Measurements from ENCODE around the gene PLAGL1. TPM values are rescaled to one million over a fixed set of nuclear protein-coding genes. Genes with fewer than 3 reads are reported as not detected.

PLAGL1 gene
- total RNA-seq, 1 experiment from 2014 or later = 0.05 TPM

DNA sequence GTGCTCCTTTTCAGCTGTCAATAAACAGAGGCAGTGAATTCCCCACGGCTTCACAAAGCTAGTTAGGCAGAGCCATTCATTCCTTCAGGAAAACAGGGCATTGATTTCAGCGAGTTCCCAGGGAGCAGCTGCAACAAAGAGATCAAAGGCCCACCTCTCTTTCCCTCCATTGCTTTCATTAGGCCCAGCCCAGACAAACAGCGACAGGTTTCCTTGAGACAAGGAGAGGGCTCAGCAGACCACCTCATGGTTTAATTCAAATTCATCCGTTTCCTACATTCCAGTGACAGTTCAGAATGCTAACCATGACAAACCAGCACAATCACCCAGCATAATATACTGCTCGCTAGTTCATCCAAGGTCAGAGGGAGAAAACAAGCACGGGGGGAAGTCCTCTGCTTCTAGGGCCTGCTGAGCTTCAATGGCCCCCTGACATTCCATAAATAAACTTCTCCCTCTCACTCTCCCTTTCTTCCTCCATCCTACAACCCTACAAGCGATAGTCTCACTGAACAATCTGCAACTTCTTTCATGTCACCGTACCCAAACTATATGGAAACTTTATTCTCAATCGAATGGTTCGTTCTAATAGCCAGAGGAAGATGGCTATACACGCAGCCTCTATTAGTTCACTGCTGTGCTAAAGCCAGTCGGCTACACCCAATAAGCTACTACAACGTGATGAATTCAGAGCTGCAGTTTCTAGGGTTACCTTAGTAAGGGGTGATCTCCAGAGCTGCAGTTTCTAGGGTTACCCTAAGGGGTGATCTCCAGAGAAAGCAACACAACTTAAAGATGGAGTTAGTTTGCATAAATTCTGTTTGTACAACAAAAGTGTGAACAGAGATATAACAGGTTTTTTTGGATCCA is 34.7 kb downstream of the PLAGL1 start:
- in situ Hi-C loops (cut with HindIII; ENCODE audit: low pct_unique_long_range_greater_than_20kb, low sequenced_read_pairs) = no loop called here
- DNase-seq (ENCODE audit: low read depth, low spot score) = no peak

DNA sequence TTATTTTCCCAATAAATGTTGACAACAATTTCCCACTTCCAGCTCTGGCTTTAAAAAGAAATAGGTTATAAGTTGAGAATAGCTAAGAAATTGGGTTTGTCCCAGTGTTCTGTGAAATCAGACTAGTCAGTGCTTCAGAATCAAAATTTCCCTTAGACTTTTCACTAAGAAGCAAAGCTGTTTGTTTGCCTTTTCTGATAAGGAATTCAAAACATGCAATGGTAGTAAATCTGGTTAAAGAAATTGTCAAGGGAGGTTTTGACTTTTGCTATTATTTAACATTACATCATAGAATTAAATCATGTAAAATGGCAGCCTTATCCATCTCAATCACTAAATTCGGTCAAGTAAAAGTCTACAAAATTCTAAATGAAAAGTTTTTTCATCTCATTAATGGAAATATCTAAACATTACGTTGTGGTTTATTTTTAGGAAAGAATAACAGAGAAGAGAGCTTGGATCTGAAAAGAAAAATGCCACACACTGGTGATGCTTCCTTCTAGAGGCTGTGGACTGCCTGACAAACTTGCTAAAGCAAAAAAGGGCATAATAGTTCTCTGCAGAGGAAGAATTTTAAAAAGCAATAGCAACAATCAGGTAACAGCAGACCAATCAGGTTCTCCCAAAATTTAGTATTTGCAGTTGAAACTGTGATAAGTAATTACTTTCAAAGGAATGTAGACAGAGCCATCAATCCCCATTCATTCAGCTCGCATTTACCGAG is 36.4 kb downstream of the PLAGL1 start:
- DNase-seq (ENCODE audit: low read depth, low spot score) = no peak
- in situ Hi-C loops (cut with HindIII; ENCODE audit: low pct_unique_long_range_greater_than_20kb, low sequenced_read_pairs) = no loop called here

DNA sequence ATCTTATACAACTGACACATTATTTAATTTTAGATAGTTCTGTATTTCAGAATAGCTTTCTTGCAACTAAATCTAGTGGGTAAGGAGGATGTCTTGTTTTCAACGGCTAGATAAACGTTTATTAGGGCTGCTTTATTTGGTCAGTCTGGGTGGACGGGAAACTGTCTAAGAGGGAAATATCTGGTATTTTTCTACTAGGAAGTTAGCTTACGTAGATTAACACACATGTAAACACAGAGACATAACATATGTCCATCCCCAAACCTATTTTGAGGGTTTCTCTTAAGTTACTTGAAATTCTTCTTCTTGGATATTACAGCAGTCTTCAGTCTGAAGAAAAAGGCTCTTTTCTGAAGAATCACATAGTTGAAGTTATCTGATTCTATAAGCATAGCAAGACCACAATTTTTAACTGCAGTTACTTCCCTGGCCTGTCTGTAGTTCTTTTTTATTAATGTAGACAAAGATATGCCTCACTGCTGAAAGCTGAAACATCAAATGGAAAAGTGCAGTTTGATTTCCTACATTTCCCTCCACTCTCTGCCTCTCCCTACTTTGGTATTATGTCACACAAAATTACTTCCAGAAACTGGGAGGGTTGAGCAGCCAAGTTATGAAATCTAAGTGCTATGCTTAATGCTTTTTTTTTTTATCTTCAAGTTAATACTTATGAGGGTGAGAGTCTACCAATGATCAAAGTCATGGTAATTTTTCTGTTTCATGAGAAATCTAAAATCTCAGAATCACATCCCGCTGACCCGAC is 37.4 kb downstream of the PLAGL1 start:
- in situ Hi-C loops (cut with HindIII; ENCODE audit: low pct_unique_long_range_greater_than_20kb, low sequenced_read_pairs) = no loop called here
- DNase-seq (ENCODE audit: low read depth, low spot score) = no peak

DNA sequence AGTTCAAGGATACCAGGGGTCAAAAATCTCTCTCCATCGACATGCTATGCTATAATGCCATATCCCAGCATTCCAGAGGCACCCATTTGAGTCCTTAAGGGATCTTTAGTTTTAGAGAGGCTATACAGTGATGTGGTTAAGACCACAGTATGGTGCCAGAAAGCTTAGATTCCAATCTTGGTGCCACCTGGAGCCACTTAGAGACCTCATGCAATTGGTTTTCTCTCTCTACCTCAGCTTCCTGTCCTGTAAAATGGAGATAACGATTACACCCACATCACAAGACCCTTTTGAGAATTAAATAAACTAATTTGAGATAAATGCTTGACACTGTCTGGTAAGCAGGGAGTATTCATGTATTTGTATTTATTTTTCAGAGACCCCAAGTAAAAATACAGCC is 39.0 kb downstream of the PLAGL1 start:
- DNase-seq (ENCODE audit: low read depth, low spot score) = no peak
- in situ Hi-C loops (cut with HindIII; ENCODE audit: low pct_unique_long_range_greater_than_20kb, low sequenced_read_pairs) = no loop called here

DNA sequence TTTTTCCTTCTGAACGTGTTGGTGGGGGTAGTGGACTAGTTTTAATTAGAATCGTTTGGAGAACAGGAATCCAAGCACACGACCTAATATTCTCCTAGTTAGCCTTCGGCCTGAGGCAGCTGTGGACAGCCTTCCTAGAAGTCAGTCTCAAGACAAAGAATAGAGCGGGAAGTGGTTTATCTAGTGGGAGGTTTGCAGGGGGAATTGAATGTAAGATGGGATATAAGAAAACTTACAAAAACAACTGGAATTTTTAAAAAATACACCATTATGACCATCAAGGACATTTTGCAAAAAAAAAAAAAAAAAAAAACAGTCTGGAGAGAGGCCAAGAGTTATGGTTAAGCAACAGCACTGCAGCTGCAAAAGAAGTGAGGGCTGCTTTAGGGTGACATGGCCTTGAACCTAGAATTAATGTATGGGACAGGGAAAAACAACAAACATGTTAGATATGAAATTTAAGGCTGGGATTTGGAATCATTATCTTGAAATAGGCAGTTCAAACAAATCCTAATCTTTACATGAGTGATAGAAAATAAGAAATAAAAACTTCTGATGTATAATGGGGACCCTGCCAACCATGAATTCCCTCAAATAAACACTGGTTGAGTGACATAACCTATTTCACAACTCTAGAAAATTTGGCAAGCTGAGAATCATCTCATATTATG is 40.2 kb downstream of the PLAGL1 start:
- no peak for DNase-seq (ENCODE audit: low read depth, low spot score)
- in situ Hi-C loops (cut with HindIII; ENCODE audit: low pct_unique_long_range_greater_than_20kb, low sequenced_read_pairs) = no loop called here

DNA sequence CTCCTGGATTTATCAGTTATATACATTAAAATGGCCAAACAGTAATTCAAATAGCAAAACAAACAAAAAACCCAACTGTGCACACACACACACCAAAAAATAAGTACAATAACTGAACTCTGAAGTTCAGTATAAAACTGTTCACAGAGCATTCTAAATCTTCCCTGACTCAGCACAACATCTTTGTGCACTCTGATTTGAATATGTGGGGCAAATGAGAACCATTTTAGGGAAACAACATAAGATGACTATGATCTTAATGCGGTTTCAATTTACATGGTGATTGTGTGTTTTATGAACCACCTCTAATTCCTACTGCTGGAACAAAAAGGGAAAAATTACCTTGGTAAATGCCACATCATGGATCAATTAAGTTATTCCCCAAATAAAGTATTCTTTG is 41.7 kb downstream of the PLAGL1 start:
- DNase-seq (ENCODE audit: low read depth, low spot score) = no peak
- in situ Hi-C loops (cut with HindIII; ENCODE audit: low pct_unique_long_range_greater_than_20kb, low sequenced_read_pairs) = no loop called here

DNA sequence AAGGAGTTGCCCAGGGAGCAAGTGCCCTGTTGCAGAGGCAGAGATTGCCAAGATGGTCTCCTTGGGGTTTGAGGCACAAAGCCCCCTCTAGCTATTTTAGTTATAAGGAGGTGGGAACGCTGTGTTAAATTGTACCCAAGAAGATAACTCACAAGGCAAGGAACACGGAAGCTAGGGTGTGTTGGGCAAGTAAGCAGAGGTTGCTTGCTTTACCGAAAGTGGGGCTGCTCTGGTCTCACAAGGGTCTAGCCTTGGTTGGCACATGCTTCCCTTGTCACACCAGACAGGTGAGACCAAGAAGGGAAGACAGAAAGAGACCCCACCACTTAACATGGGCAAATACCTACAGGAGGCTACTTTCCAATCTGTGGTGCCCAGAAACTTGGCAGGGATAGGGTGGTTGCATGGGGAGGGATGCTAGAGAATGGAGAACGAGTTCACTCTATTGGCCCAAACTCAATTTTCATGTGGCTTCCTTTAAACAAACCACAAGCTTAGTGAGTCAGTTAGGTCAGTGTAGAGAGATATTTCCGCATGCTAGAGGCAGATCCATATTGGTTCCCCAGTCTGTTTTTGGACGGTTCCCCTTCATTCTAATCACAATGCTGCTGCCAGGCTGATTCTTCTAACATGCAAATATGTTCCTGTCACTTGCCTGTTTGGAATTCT is 42.4 kb downstream of the PLAGL1 start:
- in situ Hi-C loops (cut with HindIII; ENCODE audit: low pct_unique_long_range_greater_than_20kb, low sequenced_read_pairs) = no loop called here
- DNase-seq (ENCODE audit: low read depth, low spot score) = no peak

DNA sequence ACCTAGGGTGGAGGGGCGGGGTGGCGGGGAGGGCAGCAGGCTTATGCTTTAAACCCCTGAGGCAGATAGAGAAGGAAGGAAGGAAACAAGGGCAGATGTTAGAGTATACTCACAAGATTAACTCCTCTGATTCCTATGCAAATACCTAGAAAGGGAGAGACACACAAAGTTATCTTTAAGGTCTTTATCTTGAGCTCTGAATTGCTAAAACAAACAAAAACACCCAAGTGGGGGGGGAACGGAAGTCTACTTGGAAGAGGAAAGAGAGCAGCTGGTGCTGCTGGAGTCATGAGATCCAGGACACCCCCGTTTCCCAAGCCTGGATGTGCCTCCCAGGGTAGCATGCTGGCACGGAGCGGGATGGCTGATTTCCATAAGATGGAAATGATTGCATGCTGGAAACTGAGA is 43.4 kb downstream of the PLAGL1 start:
- DNase-seq (ENCODE audit: low read depth, low spot score) = no peak

DNA sequence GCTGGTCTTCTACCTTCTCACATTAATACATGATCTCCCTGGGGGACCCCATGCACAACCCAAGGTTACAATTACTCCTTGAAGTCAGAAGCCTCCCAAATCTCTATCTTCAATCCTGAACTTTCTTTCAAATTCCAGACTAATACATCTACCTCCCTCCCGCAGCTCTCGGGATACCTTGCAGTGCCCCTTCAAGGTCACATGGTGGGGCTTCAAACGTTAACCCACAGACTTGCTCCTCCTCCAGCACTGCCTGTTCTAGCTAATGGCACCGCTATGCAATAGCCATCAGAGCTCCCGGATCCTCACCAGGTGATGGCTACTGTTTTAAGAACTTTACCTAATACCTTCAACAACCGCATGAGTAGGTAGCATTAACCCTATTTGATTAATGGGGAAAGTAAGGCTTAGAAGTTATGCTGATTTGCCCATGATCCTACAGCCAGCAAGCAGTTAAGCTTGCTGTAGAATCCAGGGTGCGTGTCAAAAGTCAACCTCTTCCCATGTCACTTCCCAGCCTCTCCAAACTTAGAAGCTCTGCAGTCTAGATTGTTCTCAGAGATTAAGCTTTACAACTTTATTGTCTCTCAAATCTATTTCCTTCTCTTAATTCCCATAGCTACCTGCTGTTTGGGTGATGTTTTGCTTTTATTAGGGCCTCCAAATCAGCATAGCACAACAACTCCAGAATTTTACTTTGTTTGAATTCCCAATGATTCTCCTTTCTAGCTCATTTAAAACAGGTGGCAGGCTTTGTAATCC is 44.7 kb downstream of the PLAGL1 start:
- DNase-seq (ENCODE audit: low read depth, low spot score) = no peak
- in situ Hi-C loops (cut with HindIII; ENCODE audit: low pct_unique_long_range_greater_than_20kb, low sequenced_read_pairs) = no loop called here

More for the DNA sequence above, 43.4 kb downstream of the PLAGL1 start:
- in situ Hi-C loops (cut with HindIII; ENCODE audit: low pct_unique_long_range_greater_than_20kb, low sequenced_read_pairs) = no loop called here

DNA sequence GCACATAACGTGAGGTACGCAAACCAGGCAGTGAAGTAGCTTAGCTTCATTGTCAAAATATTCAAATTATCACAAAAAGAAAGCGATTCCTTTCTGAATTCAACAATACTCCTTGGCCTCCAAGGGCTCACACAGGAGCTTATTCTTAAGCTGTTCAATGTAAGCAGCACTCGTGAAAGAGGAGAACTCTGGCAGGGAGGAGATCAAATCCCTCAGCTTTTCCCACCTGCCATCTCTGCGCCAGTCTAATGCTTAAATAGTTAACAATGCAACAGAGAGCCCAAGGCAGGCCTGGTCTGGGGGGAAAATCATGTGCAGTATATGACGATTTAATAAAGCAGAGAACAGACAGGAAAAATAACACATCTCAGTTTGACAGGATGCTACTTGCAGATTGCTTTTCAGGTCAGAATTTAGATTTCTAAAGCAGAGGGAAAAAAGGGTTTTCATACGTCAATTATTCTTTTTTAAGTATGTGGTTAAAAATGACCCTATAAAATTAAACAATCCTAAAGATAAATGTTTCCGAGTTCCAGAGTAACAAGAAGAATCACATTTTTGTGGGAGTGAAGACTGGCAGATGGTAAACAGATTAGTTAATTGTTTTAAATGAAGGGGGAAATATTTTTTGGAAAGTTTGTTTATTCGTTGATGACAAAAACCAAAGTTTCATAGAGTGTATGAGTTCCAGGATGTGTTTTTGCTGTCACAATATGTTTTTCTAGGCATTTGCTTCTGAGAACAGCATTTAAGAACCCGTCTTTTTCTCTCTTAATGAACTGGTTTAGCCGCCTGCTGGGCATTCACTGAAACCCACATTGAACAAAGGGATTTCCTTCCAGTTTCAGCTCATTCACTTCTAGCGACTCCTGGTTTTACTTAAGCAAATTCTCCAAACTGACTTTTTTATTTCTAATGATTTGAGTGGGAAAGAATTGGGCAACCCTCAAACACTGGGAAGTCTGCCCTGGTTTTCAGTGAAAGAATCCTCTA is 45.9 kb downstream of the PLAGL1 start:
- in situ Hi-C loops (cut with HindIII; ENCODE audit: low pct_unique_long_range_greater_than_20kb, low sequenced_read_pairs) = no loop called here
- DNase-seq (ENCODE audit: low read depth, low spot score) = peak; percentile 40

DNA sequence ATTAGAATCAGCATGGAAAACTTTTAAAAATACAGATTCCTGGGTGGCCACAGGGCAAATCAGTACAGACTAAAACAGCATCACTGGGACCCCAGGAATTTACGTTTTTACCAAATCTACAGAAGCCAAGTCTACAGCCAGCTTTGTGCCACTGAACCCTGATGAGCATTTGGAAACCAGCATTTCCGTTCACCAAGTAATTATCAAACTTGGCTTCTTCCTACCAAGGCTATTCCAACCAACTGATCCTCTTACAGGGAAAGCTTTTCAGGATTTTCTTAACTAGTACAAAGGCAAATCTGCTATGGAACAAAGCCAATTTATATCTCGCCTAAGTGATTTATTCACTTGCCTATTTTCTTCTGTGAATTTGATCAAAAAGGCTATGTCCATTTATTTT is 47.0 kb downstream of the PLAGL1 start:
- in situ Hi-C loops (cut with HindIII; ENCODE audit: low pct_unique_long_range_greater_than_20kb, low sequenced_read_pairs) = no loop called here
- DNase-seq (ENCODE audit: low read depth, low spot score) = no peak

DNA sequence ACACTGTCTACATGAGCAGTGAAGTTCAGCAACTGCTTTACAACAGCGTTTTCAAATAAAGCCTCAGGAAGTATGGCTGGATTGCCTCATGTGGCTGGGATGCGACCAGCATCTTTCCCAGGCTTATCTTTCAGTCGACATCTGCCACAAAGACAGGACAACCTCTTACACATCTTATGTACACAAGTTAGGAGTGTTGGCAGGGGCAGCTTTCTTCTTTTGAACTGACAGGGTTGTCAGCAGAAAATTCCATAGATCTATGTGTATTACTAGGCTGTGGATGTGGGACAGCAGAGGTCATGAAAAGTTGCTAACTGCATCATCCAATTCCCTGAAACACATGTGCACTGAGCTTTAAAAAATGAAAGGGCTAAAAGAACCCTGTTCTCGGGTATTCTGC is 48.1 kb downstream of the PLAGL1 start:
- in situ Hi-C loops (cut with HindIII; ENCODE audit: low pct_unique_long_range_greater_than_20kb, low sequenced_read_pairs) = no loop called here
- no peak for DNase-seq (ENCODE audit: low read depth, low spot score)

DNA sequence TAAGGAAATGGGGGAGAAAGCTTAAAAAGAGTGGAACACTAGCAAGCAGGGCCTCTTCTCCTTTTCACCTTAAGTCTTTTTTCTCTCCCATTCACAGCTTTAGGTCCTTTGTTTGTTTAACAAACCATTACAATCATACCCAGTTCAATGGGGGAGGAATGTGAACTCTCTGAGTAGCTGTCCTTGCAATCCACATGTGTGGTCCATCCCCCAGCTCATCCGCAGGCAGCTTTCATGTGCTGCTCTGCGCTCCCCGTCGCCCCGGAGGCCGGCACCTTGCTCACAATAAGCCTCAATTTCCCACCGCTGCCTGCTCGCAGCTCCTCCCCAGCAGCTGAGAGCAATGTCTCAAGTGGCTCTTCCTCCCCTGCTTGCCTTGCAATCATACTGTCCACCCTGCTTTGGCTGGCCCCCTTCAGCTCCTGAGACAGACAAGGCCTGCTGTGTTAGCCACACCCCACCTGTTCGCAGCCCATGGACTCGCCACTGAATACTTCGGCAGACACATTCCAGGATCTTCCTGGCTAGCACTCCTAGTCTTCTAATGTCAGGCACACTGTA is 49.1 kb downstream of the PLAGL1 start:
- in situ Hi-C loops (cut with HindIII; ENCODE audit: low pct_unique_long_range_greater_than_20kb, low sequenced_read_pairs) = no loop called here
- DNase-seq (ENCODE audit: low read depth, low spot score) = no peak

DNA sequence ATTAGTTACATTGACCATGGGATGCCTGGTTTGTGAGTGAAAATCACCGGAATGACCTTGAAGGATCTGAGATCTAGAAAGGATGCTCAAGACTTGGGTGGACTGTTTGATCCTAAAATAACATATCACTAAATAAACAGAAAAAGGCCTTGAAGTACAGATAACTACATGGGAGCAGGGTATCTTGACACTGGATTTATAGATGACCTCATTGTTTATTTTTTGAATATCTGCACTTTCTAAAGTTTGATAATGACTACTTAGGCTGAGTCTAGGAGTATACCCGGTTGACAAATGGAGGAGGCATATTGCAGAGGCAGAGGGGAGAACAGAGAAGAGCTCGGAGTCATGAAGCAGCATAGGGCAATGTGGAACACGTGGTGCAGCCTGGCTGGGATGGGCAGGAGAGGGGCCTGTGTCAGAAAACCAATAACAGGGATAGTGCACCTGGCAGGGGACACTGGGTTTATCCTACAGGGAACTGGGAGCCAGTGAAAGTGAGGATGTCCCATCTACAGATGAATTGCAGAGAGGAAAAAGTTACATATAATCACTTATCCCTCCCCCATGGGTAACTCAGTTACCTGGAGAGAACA is 50.3 kb downstream of the PLAGL1 start:
- no peak for DNase-seq (ENCODE audit: low read depth, low spot score)
- in situ Hi-C loops (cut with HindIII; ENCODE audit: low pct_unique_long_range_greater_than_20kb, low sequenced_read_pairs) = no loop called here

DNA sequence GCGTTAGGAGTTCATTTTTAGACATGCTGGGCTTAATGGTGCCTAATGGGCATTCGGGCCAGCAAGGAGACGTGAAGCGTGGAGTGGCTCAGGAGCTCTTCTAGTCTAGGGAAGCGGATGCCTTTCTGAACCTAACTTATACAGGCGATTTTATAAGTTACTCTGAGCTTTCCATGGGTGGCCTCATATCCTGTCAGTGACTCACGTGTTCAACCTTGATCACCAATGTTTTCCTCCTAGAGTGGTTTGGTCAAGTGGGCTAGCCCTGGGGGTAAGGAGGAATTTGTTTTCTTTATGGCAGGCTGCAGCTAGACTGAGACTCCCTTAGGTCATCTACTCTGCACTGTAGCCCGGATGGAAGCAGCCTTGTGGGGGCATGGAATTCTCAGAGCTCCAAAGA is 52.1 kb downstream of the PLAGL1 start:
- in situ Hi-C loops (cut with HindIII; ENCODE audit: low pct_unique_long_range_greater_than_20kb, low sequenced_read_pairs) = no loop called here
- no peak for DNase-seq (ENCODE audit: low read depth, low spot score)
